PC-9 (cell line): ENCODE measurements around the gene SEC14L6. TPM values are rescaled to one million over a fixed set of nuclear protein-coding genes. Genes with fewer than 3 reads are reported as not detected.
"Not testable (repeated sequence)": the region's sequence is repeated elsewhere in the genome, so short reads cannot be mapped to it uniquely, and the experiment has no call there.

Experiments
- BruUV-seq: library from RNA; stranded (reverse); fragments of 400-500 nt; replicated peaks from 2 replicates; lab custom pipeline; 2021; lab: Mats Ljungman, UMichigan
- CTCF ChIA-PET: fragments of 300-600 bp; sonication (Branson Sonifier 250); formaldehyde crosslinking; loops from one replicate; lab custom pipeline; 2022; ENCODE audit warnings: antibody characterized with exemption; lab: Charles Lee
- POLR2A ChIA-PET: fragments of 300-600 bp; sonication (Branson Sonifier 250); formaldehyde crosslinking; loops from one replicate; lab custom pipeline; 2022; ENCODE audit warnings: antibody characterized with exemption; ENCODE audit not compliant: unreplicated experiment; lab: Charles Lee
- DNase-seq, 2 experiments: peaks; one replicate each; pipeline versions ENCODE4 v3.0.0 to v3.0.0-alpha.2; 2015 to 2022; ENCODE audit warnings: mixed read lengths in 1 of 2
- H2AFZ ChIP-seq: fragments of 200-600 bp; sonication (generic); 2 replicates; pipeline ENCODE4 v1.8.1; 2017; ENCODE audit warnings: antibody characterized with exemption
- H3F3A ChIP-seq: fragments of 200-600 bp; sonication (generic); 2 replicates; pipeline ENCODE4 v1.8.1; 2017; ENCODE audit warnings: antibody characterized with exemption, mild to moderate bottlenecking, low read depth; ENCODE audit not compliant: insufficient read depth
- H3K27ac ChIP-seq: fragments of 200-600 bp; sonication (generic); 2 replicates; pipeline ENCODE4 v1.6.1; 2016; ENCODE audit warnings: mixed run types
- H3K27me3 ChIP-seq: fragments of 200-600 bp; sonication (generic); 2 replicates; pipeline ENCODE4 v1.6.1; 2016; ENCODE audit warnings: low read depth, mixed run types; ENCODE audit not compliant: insufficient read depth
- H3K36me3 ChIP-seq: fragments of 200-600 bp; sonication (generic); 2 replicates; pipeline ENCODE4 v1.6.1; 2016; ENCODE audit warnings: low read depth, mixed run types
- H3K4me1 ChIP-seq: fragments of 200-600 bp; sonication (generic); replicated peaks from 2 replicates; pipeline ENCODE4 v1.6.1; 2016; ENCODE audit warnings: mixed run types; ENCODE audit not compliant: insufficient read depth
- H3K4me2 ChIP-seq: fragments of 200-600 bp; sonication (generic); 2 replicates; pipeline ENCODE4 v1.6.1; 2017; ENCODE audit warnings: mixed run types
- H3K4me3 ChIP-seq: fragments of 200-600 bp; sonication (generic); 2 replicates; pipeline ENCODE4 v1.6.1; 2016; ENCODE audit warnings: mixed run types
- H3K79me2 ChIP-seq: fragments of 200-600 bp; sonication (generic); 2 replicates; pipeline ENCODE4 v1.6.1; 2017; ENCODE audit warnings: low read depth, mixed run types
- H3K9me2 ChIP-seq: fragments of 200-600 bp; sonication (generic); 2 replicates; pipeline ENCODE4 v1.8.1; 2017; ENCODE audit warnings: mild to moderate bottlenecking; ENCODE audit not compliant: insufficient read depth
- H3K9me3 ChIP-seq: fragments of 200-600 bp; sonication (generic); 2 replicates; pipeline ENCODE4 v1.8.1; 2016; ENCODE audit warnings: low read depth; ENCODE audit not compliant: insufficient read depth
- H4K20me1 ChIP-seq: fragments of 200-600 bp; sonication (generic); 2 replicates; pipeline ENCODE4 v1.8.1; 2017; ENCODE audit not compliant: insufficient read depth
- EZH2 ChIP-seq: fragments of 200-600 bp; sonication (generic); IDR thresholded peaks from 2 replicates; pipeline ENCODE4 v1.8.0; 2017; ENCODE audit warnings: antibody characterized with exemption, low read depth
- intact Hi-C: fragments of 100-400 bp; cut with micrococcal nuclease; formaldehyde crosslinking; loops from one replicate; pipeline ENCODE4 v1.10.0; 2022; ENCODE audit not compliant: unreplicated experiment
- total RNA-seq: library from RNA; stranded (reverse); gene quantifications from 2 replicates; pipeline ENCODE4 v1.2.3, GENCODE V29; 2021
- TF ChIP-seq, protein P1 (sequence below): fragments of 200-600 bp; sonication (generic); conservative IDR thresholded peaks from 2 replicates; pipeline ENCODE4 v1.6.1; 2017; ENCODE audit warnings: mixed run types, antibody characterized with exemption, mild to moderate bottlenecking, moderate library complexity

SEC14L6 gene
- total RNA-seq, 1 experiment from 2014 or later, result 0.31 TPM

DNA sequence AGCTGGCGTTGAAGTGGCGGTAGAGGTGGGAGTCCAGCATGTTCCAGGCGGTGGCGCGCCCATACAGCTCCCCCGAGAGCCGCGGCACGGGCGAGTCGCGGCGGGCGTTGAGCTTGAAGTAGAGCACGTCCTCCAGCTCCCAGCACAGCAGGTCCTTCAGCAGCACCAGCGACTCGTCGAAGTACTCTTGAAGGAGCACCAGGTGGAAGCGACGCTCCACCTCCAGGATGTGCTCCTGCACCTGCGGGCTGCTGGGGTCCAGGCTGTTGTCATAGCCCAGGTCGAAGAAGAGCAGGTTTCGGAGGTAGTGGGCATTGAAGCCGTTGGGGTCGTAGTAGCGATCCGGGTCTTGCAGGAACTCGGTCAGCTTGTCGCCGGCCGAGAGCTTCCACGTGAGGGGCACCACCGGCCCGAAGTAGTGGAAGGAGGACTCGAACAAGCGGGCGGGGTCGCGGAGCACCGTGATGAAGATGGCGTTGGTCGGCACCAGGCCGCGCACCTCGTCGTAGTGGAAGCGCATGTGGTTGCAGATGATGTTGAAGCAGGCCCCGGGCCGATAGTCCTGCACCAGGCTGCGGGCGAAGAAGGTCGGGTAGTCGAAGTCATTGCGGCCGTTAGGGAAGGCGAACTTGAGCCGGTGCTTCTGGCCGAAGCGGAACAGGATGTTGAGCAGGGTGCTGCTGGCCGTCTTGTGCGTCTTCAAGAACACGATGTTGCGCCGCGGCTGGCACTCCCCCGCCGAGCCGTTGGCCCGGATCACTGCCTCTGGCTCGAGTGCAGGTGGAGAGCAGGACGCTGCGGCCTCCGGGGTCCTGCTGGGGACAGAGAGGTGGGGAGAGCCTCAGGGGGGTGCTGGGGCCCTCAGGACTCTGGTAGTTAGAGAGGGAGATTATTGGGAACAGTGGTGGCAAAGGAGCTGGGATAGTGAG, 9.0 kb upstream of the SEC14L6 start:
- H3K27me3 ChIP-seq, result no peaks in the 10 kb centered on the region
- intact Hi-C loops, result loop anchor here (2.0 kb wide), 1 partner anchor 199 kb away; no protein-coding TSS in a partner anchor
- H3K36me3 ChIP-seq, result no peaks in the 10 kb centered on the region
- no TSS peak for BruUV-seq
- CTCF ChIA-PET, result interaction anchor here (0.6 kb wide), 2 partner anchors 285 to 439 kb away, joined by 3 to 4 read pairs; no protein-coding TSS in a partner anchor
- H2AFZ ChIP-seq, result no peak overlapping the region
- H3F3A ChIP-seq, result peaks cover 3% of the 10 kb centered on the region; the same call in 1 of the 2 replicates
- TF ChIP-seq EZH2, result no peak
- TF ChIP-seq, protein P1, sequence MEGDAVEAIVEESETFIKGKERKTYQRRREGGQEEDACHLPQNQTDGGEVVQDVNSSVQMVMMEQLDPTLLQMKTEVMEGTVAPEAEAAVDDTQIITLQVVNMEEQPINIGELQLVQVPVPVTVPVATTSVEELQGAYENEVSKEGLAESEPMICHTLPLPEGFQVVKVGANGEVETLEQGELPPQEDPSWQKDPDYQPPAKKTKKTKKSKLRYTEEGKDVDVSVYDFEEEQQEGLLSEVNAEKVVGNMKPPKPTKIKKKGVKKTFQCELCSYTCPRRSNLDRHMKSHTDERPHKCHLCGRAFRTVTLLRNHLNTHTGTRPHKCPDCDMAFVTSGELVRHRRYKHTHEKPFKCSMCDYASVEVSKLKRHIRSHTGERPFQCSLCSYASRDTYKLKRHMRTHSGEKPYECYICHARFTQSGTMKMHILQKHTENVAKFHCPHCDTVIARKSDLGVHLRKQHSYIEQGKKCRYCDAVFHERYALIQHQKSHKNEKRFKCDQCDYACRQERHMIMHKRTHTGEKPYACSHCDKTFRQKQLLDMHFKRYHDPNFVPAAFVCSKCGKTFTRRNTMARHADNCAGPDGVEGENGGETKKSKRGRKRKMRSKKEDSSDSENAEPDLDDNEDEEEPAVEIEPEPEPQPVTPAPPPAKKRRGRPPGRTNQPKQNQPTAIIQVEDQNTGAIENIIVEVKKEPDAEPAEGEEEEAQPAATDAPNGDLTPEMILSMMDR, result no peak; the same call in 1 of the 2 replicates
- H3K27ac ChIP-seq, result no peak overlapping the region
- no peaks in the 10 kb centered on the region for H3K79me2 ChIP-seq
- H3K9me3 ChIP-seq, result no peaks in the 10 kb centered on the region
- no peaks in the 10 kb centered on the region for H3K4me1 ChIP-seq
- DNase-seq, result no peak
- H3K9me2 ChIP-seq, result no peaks in the 10 kb centered on the region
- H3K4me3 ChIP-seq, result no peak overlapping the region
- POLR2A ChIA-PET, result no interaction called here
- H3K4me2 ChIP-seq, result no peak overlapping the region
- no peaks in the 10 kb centered on the region for H4K20me1 ChIP-seq

DNA sequence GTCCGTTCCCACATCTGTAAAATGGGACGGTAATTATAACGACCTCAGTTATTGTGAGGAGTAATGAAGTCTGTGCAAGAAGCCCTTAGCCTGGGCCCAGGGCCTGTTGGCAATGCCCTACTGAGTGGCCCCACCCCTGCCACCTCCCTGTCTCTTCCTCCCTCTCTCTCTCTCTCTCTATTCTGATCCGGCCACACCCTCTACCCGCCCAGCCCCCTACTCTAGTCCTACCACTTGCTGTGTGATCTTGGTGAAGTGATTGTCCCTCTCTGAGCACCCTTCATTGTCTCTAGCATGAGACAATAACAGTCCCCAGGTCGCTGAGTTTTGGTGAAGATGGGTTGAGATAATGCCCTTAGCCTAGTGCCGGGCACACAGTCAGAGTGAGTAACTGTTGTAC, 7.4 kb upstream of the SEC14L6 start:
- no peak overlapping the region for H3K4me2 ChIP-seq
- no peaks in the 10 kb centered on the region for H4K20me1 ChIP-seq
- H2AFZ ChIP-seq, result no peak overlapping the region
- no peaks in the 10 kb centered on the region for H3K9me3 ChIP-seq
- no peak overlapping the region for H3K4me3 ChIP-seq
- intact Hi-C loops, result no loop called here
- CTCF ChIA-PET, result no interaction called here
- DNase-seq, result no peak
- H3K27me3 ChIP-seq, result no peaks in the 10 kb centered on the region
- no peaks in the 10 kb centered on the region for H3K9me2 ChIP-seq
- no peak for TF ChIP-seq EZH2
- TF ChIP-seq, protein P1, result no peak
- peaks cover 3% of the 10 kb centered on the region; the same call in 1 of the 2 replicates for H3F3A ChIP-seq
- H3K4me1 ChIP-seq, result no peaks in the 10 kb centered on the region
- POLR2A ChIA-PET, result no interaction called here
- no peaks in the 10 kb centered on the region for H3K36me3 ChIP-seq
- BruUV-seq, result no TSS peak
- H3K27ac ChIP-seq, result no peak overlapping the region
- no peaks in the 10 kb centered on the region for H3K79me2 ChIP-seq

DNA sequence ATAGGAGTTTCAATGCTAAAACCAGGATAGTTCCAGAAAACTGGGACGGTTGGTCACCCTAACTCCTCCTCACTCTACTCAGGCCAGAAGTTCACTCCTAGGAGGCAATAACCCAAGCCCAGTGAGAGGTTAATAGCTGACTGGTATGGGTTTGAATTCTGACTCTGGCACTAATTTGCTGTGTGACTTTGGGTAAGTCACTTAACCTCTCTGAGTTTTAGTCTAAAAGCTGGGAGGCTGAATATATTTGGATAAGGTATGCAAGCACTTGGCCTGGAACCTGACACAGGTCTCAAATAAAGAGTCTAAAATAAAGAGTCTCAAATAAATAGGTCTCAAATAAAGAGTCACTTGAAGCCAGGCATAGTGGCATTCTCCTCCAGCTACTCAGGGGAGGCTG, 6.2 kb upstream of the SEC14L6 start:
- no peaks in the 10 kb centered on the region for H3K4me1 ChIP-seq
- BruUV-seq, result no TSS peak

DNA sequence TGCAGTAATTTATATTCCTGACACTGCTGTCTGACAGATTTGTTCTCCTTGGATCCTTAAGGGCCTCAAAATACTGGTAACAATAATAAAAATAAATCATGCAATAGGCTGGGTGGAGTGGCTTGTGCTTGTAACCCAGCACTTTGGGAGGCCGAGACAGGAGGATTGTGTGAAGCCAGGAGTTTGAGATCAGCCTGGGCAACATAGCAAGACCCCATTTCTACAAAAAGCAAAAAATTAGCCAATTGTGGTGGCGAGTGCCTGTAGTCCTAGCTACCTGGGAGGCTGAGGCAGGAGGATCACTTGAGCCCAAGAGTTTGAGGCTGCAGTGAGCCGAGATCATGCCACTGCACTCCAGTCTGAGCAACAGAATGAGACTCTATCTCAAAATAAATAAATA, 5.3 kb upstream of the SEC14L6 start:
- H3K9me2 ChIP-seq, H3K36me3 ChIP-seq, H3K4me2 ChIP-seq, H3F3A ChIP-seq, H3K4me3 ChIP-seq, H3K27ac ChIP-seq, CTCF ChIA-PET, H3K79me2 ChIP-seq, H3K4me1 ChIP-seq, POLR2A ChIA-PET, H3K9me3 ChIP-seq, intact Hi-C loops, DNase-seq, BruUV-seq, H2AFZ ChIP-seq, H4K20me1 ChIP-seq, H3K27me3 ChIP-seq: not testable (repeated sequence)

More for the DNA sequence above, 6.2 kb upstream of the SEC14L6 start:
- Histone ChIP-seq H3K4me2 (no peak overlapping the region), H3K9me2 (no peaks in the 10 kb centered on the region), H2AFZ (no peak overlapping the region), H4K20me1 (no peaks in the 10 kb centered on the region), H3K4me3 (no peak overlapping the region), H3K27me3 (no peaks in the 10 kb centered on the region), H3K36me3 (no peaks in the 10 kb centered on the region), H3K79me2 (no peaks in the 10 kb centered on the region), H3K9me3 (no peaks in the 10 kb centered on the region), H3K27ac (no peak overlapping the region), H3F3A (peaks cover 3% of the 10 kb centered on the region; the same call in 1 of the 2 replicates)
- POLR2A ChIA-PET, result no interaction called here
- TF ChIP-seq EZH2, result no peak
- TF ChIP-seq, protein P1, result no peak
- DNase-seq, result no peak
- CTCF ChIA-PET, result interaction anchor here (0.7 kb wide), 1 partner anchor 12 kb away, joined by 5 read pairs; no protein-coding TSS in a partner anchor
- intact Hi-C loops, result no loop called here
